HG03135 (cell line): ENCODE results near the gene CCDC92B.

Source experiments
- ATAC-seq: cut with Tn5 transposase; IDR thresholded peaks from one replicate; pipeline ENCODE4 v1.9.1; 2021; ENCODE audit warnings: mild to moderate bottlenecking, moderate library complexity; ENCODE audit not compliant: unreplicated experiment

Gene CCDC92B

DNA sequence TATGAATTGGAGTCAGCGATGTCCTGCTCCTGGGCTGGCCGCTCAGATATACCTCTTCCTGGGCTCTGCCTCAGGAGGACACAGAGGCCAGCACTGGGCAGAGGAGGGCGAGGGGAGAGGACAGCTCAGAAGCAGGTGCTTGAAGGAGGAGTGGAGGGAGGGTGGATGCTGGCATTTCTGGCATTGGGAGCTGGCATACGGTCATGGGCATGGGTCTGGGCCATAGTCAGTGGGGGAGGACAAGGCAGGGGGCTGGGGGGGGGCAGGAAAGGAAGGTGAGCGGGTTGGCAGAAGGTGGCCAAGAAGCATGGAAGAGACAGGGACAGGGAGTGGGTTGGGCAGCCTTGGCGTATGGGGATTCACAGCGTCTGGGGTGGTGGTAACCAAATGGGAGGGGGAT, 30.1 kb upstream of the CCDC92B start:
- ATAC-seq = no peak

DNA sequence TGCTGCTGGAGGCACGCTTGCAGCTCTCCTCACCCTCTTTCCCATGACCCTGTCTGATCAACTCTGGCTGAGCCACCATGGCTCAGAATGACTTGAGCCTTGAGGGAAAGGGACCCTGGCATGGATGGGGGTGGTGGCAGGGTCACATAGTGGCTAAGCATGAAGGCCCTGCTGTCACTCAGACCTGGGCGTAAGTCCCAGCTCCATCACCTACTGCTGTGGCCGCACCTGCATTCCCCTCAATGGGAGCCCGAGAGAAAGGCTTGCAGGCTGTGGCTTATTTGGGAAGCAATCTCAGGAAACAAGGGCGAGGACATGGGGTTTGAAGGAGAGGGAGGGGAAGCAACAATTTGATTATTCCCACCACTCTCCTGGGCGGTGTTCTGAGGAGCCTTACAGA, 29.0 kb upstream of the CCDC92B start:
- ATAC-seq = no peak

DNA sequence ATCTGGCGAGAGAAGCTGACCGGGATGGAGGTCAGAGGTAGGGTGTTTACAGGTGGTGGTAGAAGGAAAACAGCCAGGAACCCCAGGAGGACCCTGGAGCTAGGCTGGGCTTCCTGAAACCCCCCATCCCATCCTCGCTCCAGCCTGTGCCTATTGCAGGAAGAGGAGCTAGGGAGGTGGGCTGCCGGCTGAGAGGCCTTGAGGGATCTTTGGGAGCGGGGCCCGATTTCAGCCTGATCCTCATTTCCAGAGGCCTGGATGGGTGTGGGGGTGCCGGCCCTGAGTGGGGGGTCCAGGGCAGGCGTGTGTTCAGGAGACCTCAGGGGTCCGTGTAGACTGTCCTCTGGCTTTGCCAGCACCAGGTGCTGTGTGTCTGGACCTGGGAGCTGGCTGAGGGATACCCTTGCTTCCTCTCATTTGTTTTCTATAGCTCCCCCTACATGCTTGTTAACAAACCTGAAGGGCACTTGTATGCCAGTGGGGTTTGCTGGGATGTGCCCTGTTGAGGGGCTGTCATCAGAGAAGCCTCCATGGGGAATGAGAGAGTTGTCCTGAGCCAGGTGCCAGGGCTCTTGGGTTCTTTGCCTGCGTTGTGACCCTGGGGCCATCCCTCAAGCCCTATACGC, 27.9 kb upstream of the CCDC92B start:
- no peak for ATAC-seq

DNA sequence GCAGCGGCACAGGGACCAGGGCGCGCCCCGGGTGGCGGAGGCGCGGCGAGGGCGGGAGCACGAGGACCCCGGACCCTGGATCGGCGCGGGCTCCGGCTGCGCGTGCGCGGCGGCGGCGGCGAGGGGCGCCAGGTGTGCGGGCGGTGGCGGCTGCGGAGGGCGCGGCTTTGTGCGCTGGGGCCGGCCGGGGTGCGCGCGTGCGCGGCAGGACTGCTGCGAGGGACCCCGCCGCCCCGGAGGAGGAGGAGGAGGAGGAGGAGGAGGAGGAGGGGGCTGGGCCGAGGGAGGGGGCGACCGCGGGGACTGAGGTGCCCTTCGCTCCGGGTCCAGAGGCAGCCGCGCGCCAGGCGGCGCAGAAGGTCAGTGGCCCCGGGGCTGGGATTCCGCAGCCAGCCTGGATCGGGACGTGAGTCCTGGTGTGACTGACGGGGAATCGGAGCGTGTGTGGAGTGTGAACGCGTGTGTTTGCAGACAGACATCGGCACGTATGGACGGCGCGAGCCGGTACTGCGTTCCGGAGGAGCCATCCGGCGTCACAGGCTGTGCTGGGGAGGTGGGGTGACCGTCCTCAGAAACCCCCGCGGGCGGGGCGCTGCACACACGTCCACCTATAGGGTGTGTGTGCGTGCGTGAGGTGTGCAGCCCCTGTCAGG, 27.3 kb upstream of the CCDC92B start:
- ATAC-seq = no peak

DNA sequence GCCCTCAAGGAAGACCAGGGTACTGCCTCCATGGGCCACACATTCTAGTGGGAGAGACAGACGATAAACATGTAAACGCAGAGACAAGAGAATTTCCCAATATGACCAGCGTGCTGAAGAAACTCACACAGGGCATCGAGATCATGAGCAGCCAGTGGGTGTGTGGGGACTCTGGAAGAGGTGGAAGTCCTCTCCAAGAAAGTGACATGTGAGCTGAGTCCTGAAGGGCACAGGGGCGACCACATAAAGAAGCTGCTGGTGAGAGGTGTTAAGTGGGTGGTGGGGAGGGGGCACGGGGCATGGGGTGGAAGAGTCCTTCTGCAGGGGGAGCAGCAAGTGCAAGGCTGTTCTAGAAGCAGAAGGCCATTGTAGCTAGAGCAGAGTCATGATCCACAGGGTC, 25.8 kb upstream of the CCDC92B start:
- ATAC-seq = no peak

GRCh38 chr17:2770129-2770528, 20.7 kb upstream of the CCDC92B start:
- no peak for ATAC-seq

- no peak for ATAC-seq
Measured at GRCh38 chr17:2758870-2759269, 9.4 kb upstream of the CCDC92B start.

- no peak for ATAC-seq
Measured at GRCh38 chr17:2755891-2756724, 6.7 kb upstream of the CCDC92B start.

DNA sequence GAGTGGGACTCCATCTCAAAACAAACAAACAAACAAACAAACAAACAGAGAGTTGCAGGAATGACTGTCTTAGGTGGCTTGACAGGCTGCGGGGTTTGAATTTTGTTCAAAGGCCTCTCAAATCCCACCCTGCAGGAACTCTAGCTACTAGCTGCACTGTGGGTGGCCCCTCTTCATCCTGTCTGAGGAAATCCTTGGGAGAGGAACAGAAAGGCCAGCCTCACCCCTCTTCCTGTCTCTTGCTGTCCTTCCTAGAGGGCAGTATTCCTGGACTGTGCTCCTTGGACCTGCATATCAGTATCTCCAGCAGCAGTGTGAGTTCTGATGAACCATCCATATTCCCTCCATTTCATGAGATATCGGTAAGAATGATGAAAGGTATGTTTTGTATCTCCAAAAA, 2.0 kb upstream of the CCDC92B start:
- ATAC-seq = no peak

DNA sequence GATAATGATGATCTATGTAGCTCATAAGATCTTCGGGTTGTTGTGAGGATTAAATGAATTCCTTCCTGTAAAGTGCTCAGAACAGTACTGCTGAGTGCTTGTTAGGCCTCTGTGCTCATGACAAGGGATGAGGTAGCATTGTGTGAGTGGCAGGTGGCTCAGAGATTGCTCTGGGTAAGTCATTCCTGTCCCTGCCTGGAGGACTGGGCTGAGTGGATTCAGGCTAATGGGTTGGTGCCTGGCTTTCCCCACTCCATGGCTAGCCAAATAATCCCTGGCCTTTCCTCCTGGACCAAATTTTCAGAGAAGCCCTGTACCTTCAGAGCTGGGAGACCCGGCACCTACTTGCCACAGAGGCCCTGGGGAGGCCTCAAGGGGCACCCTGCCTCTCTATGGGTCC, 1.3 kb upstream of the CCDC92B start:
- no peak for ATAC-seq

GRCh38 chr17:2749784-2750181, 331 bp upstream of the CCDC92B start:
- ATAC-seq = no peak

DNA sequence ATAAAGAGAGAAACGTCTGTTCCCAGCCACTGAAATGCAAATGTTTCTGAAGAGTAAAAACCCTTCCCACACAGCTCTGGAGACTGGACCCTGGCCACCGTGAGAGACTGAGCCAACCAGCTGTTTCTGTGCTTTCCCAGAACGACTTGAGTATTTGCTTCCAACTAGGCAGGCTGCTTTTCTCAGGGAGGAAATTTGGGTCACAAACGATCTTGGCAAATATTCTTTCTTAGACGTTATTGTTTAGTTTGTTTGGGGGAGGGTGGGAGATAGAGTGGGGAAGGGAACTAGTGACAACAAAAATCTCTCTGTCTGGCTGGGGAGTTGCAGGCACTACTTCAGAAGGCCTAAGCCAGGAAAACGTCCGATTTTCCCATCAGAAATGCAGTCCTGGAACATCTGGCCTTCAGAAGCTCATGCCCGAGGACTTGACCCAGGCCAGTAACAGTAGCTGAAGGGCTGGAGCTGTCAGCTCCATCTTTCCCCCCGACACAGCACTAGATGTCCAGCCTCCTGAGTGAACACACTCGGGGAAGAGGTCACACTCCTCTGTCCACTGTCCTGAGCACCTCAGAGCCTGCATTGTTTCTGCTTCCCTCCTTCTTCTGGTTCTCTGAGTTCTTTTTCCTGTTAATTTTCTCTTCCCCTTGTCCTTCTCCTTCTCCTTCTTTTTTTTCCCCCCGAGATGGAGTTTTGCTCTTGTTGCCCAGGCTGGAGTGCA, 4.0 kb downstream of the CCDC92B start:
- ATAC-seq = no peak

- no peak for ATAC-seq
Measured at GRCh38 chr17:2737693-2738092, 11.8 kb downstream of the CCDC92B start.

GRCh38 chr17:2736956-2737355, 12.5 kb downstream of the CCDC92B start:
- ATAC-seq = no peak

GRCh38 chr17:2735896-2736295, 13.6 kb downstream of the CCDC92B start:
- no peak for ATAC-seq

- ATAC-seq = no peak
Measured at GRCh38 chr17:2734939-2735338, 14.5 kb downstream of the CCDC92B start.

GRCh38 chr17:2731807-2732206, 17.6 kb downstream of the CCDC92B start:
- no peak for ATAC-seq

- ATAC-seq = no peak
Measured at GRCh38 chr17:2730764-2731353, 18.6 kb downstream of the CCDC92B start.

- ATAC-seq = no peak
Measured at GRCh38 chr17:2724784-2725164, 24.7 kb downstream of the CCDC92B start.

- ATAC-seq = no peak
Measured at GRCh38 chr17:2723997-2724783, 25.3 kb downstream of the CCDC92B start.
